ENCODE measurements around the gene SLC39A8.

SLC39A8 gene

GRCh38 chr4:102339018-102339417 lies 6.3 kb downstream of the SLC39A8 start:
- DNase-seq, result no peak

- no peak for DNase-seq
Measured at GRCh38 chr4:102338405-102338804, 6.9 kb downstream of the SLC39A8 start.

- DNase-seq, result no peak
Measured at GRCh38 chr4:102335616-102336015, 9.7 kb downstream of the SLC39A8 start.

GRCh38 chr4:102334624-102335023 lies 10.7 kb downstream of the SLC39A8 start:
- no peak for DNase-seq

- DNase-seq, result no peak
Measured at GRCh38 chr4:102333787-102334186, 11.5 kb downstream of the SLC39A8 start.

- DNase-seq, result no peak
Measured at GRCh38 chr4:102328045-102328444, 17.2 kb downstream of the SLC39A8 start.

- no peak for DNase-seq
Measured at GRCh38 chr4:102326951-102327350, 18.3 kb downstream of the SLC39A8 start.

GRCh38 chr4:102324730-102325129 lies 20.6 kb downstream of the SLC39A8 start:
- DNase-seq, result no peak

GRCh38 chr4:102322736-102323135 lies 22.5 kb downstream of the SLC39A8 start:
- DNase-seq, result no peak

- no peak for DNase-seq
Measured at GRCh38 chr4:102321260-102321995, 23.9 kb downstream of the SLC39A8 start.

GRCh38 chr4:102319594-102319993 lies 25.7 kb downstream of the SLC39A8 start:
- no peak for DNase-seq

- DNase-seq, result no peak
Measured at GRCh38 chr4:102318526-102318925, 26.8 kb downstream of the SLC39A8 start.

GRCh38 chr4:102318105-102318504 lies 27.2 kb downstream of the SLC39A8 start:
- no peak for DNase-seq

GRCh38 chr4:102317459-102317858 lies 27.8 kb downstream of the SLC39A8 start:
- no peak for DNase-seq

GRCh38 chr4:102316585-102316984 lies 28.7 kb downstream of the SLC39A8 start:
- no peak for DNase-seq

GRCh38 chr4:102315532-102315931 lies 29.8 kb downstream of the SLC39A8 start:
- no peak for DNase-seq

GRCh38 chr4:102312417-102312816 lies 32.9 kb downstream of the SLC39A8 start:
- DNase-seq, result no peak

GRCh38 chr4:102311912-102312311 lies 33.4 kb downstream of the SLC39A8 start:
- no peak for DNase-seq

GRCh38 chr4:102311407-102311806 lies 33.9 kb downstream of the SLC39A8 start:
- no peak for DNase-seq

- DNase-seq, result no peak
Measured at GRCh38 chr4:102308032-102308799, 37.1 kb downstream of the SLC39A8 start.

- DNase-seq, result no peak
Measured at GRCh38 chr4:102305666-102306065, 39.6 kb downstream of the SLC39A8 start.

- DNase-seq, result no peak
Measured at GRCh38 chr4:102302762-102303161, 42.5 kb downstream of the SLC39A8 start.

- no peak for DNase-seq
Measured at GRCh38 chr4:102301167-102301566, 44.1 kb downstream of the SLC39A8 start.

- DNase-seq, result no peak
Measured at GRCh38 chr4:102299354-102300107, 45.8 kb downstream of the SLC39A8 start.
